Stimulated activated CD4-positive, alpha-beta T cell treated with anti-CD3 and anti-CD28 coated beads, TNF-alpha, amount 100 ng/mL, for 24 hours (primary cell): ENCODE measurements around the gene CST4.
"Not testable (repeated sequence)": the region's sequence is repeated elsewhere in the genome, so short reads cannot be mapped to it uniquely, and the experiment has no call there.

ENCODE experiments used
- DNase-seq, 3 experiments: peaks; one replicate each; pipeline ENCODE4 v3.0.0-alpha.2; 2020; ENCODE audit warnings: low read depth in 3 of 3

The CST4 gene

DNA sequence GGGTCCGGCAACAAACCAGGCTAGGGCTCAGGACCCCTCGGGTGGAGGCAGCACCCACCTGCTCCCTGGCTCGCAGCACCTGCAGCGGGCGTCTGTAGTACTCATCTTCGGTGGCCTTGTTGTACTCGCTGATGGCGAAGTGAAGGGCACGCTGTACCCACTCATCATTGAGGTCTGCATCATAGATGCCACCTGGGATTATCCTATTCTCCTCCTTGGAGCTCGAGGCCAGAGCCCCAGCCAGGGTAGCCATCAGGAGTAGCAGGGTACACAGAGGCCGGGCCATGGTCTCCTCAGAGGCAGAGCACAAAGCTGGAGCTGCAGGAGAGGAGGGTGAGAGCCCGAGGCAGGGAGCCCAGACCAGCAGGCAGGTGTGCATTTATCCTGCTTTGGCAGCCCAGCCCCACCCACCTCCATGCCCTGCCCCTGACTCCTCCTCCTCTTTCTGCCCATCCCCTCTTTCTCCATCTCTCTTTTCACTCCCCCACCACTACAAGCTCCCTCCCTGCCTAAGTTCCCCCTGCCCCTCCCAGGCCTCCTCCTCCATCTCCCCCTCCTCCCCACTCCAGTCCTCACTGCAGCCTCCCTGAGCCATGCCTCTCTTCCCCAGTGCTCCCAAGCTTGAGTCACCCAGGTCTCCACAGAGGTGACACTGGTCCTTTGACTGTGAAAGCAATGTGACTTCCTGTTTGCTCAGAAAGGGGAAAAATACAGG is at the start of gene CST4:
CST4 (minus strand) TSS at position 355 of the 715 bp plus-strand sequence; CDS start at position 286, 69 bp downstream.
- DNase-seq, result not testable (repeated sequence)

- not testable (repeated sequence) for DNase-seq
These were observed 46.6 kb upstream of the CST4 start for GRCh38 chr20:23735391-23735790.

DNA sequence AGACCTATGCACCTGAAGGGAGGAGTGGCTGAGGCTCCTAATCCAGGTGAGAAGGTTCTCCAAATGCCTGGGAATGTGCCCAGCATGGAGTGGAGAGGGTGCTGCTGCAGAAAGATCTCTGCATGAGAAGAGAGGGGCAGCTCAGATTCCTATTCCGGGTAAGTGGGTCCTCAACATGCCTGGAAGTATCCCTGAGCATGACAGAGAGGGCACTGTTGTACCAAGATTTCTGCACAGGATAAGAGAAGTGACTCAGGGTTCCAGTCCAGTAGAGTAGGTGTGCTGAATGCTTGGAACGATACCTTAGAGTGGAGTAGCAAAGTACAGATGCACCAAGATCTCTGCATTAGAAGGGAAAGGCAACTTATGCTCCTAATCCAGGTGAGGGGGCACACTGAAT is 46.1 kb upstream of the CST4 start:
- DNase-seq, result not testable (repeated sequence)

DNA sequence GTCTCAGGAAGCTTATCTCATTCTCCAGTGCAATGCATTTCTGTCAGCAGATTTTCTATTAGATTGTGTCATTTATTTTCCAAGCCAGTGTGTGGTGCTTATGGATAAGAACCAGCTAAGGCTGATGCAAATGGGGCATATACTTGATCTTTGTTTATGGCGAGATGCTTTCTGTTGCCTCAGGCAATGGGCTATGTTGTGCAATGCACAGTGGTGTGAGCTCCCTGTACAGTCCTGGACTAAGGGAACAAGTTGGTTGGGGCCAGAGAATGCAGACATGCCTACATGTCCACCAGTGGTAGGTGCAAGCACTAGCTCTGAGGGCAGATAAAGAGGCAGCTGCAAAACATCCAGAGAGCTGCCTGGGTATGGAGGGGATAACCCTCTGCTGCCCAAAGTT is 45.6 kb upstream of the CST4 start:
- DNase-seq, result not testable (repeated sequence)

- DNase-seq, result no peak
These were observed 38.2 kb upstream of the CST4 start for GRCh38 chr20:23727016-23727415.

DNA sequence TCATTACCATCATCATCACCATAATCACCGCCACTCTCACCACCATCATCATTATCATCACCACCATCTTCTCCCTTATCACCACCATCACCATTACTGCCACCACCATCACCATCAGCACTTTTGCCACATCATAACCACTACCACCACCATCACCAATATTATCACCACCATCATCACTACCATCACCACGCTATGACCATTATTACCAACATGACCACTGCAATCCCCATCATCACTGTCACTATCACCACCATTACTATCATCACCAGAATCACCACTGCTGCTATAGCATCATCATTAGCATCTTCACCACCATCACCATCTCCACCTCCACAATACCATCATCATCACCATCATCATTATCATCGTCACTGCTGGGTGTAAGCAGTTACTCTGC is 36.3 kb upstream of the CST4 start:
- no peak for DNase-seq

GRCh38 chr20:23723659-23724307 is 34.9 kb upstream of the CST4 start:
- DNase-seq, result peak in 1 of 3 experiments; percentile 16

- DNase-seq, result not testable (repeated sequence)
These were observed 34.0 kb upstream of the CST4 start for GRCh38 chr20:23722851-23723250.

- DNase-seq, result no peak
These were observed 33.1 kb upstream of the CST4 start for GRCh38 chr20:23721962-23722361.

DNA sequence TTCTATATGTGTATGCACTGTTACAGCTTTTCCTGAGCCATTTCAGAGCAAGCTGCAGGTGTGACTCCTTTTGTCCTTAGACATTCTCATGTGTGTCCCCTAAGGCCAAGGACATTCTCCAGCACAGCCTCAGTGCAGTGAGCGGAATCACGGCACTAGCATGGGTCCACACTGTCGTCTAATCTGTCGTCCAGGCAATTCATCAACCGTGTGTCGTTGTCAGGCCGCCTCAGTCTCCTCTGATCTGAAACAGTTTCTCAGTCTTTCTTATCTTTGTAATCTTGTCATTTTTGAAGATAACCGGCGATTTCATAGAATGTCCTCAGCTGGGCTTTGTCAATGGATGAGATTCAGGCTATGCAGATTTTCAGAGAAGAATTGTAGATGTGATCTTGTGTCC is 30.5 kb upstream of the CST4 start:
- not testable (repeated sequence) for DNase-seq

- DNase-seq, result not testable (repeated sequence)
These were observed 22.9 kb upstream of the CST4 start for GRCh38 chr20:23711778-23712177.

GRCh38 chr20:23710771-23711170 is 21.9 kb upstream of the CST4 start:
- DNase-seq, result no peak

DNA sequence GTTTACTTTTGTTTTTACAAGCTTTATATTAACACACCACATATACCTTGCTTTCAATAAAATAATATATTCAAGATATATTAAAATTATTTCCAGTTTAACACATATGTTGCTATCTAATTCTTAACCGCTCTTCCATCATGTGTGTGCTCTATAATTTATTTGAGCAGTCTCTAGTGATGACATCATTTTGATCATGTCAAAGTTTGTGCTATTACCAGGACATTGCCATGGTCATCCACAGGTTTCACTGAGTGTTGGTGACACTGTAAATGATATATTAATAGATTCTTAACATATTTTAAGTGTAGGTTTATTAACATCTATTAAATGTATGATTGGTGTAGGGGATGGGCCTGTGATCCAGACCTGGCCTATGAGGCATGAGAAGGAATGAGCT is 17.1 kb upstream of the CST4 start:
- DNase-seq, result no peak

- DNase-seq, result no peak
These were observed 13.2 kb upstream of the CST4 start for GRCh38 chr20:23702021-23702420.

GRCh38 chr20:23700931-23701330 is 12.1 kb upstream of the CST4 start:
- no peak for DNase-seq

DNA sequence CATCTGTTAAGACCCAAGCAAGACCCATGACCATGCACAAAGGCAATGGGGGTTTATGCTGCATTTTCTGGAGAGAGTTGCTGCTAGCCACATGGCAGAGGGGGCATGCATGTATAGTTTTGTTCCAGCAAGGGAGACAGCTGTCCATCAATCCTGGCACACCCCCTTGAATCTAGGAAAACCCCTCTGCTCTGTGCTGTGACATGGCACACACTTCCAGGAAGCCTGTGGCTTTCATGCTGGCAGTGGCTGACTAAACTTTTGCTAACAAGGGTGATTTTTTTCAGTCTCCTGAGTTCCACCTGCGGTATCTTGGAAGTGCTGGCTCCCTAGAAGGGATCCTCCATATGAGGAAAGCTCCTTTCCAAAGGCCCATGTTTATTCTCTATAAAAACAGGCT is 9.1 kb upstream of the CST4 start:
- no peak for DNase-seq

GRCh38 chr20:23695068-23695395 is 6.2 kb upstream of the CST4 start:
- not testable (repeated sequence) for DNase-seq

DNA sequence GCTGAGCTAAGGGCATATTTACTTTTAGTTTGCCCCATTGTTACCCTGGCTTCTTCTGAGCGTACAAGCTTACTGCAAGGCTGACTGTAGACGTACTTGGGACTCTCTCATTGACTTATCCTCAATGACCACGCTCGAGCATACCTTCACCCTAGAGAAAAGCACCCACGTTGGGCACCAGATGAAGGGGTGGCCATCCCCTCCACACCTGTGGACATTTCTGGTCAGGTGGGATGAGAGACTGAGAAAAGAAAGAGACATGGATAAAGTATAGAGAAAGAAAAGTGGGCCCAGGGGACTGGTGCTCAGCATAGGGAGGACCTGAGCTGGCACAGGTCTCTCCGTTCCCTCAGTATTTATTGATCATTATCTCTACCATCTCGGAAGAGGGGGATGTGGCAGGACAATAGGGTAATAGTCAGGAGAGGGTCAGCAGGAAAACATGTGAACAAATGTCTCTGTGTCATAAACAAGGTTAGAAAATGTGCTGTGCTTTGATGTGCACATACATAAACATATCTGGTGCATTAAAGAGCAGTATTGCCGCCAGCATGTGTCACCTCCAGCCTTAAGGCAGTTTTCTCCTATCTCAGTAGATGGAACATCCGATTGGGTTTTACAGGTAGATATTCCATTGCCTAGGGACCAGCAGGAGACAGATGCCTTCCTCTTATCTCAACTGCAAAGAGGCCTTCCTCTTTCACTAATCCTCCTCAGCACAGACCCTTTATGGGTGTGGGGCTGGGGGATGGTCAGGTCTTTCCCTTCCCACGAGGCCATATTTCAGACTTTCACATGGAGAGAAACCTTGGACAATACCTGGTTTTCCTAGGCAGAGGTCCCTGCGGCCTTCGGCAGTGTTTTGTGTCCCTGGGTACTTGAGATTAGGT is 5.6 kb upstream of the CST4 start:
- not testable (repeated sequence) for DNase-seq

DNA sequence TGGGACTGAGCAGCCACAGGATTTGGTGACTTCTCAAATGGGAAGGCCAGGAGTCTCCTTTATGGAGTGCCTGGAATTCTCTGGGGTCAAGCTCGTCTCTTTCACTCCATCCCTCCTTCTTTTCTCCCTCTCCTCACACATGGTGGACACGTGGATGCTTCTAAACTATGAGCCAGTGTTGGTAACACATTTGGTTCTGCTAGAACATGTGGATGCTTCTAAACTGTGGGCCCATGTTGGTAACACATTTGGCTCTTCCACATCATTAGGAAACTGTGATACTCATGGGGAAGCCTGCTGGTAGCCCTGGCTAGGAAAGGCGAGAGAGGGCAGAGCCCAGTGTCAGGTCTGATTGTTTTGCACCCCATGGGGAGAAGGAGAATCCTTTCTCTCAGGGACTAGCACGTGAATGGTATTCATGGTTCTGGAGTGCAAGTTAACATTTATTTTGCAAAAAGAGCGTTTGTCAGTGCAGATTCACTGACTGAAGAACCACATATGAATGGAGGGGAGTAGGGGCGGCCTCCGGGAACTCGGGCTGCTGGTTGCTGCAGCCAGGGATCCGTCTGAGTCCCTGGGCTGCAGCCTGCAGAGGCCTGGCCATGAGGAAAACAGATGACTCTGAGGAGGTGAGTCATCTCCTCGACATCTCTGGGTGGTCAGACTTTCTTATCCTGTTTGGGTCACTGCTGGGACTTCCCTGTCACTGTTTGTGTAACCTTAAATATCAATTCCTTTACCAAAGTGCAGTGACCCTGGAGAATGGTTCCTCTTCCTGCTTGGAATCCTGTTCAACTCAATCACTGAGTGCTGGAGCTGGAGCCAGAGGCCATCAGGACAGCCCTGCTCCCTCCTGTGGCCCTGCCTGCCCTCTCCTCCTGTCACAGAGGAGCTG is 4.1 kb upstream of the CST4 start:
- not testable (repeated sequence) for DNase-seq

- DNase-seq, result no peak
These were observed 2.8 kb upstream of the CST4 start for GRCh38 chr20:23691675-23692074.

- no peak for DNase-seq
These were observed 1.7 kb upstream of the CST4 start for GRCh38 chr20:23690581-23690980.

- DNase-seq, result no peak
These were observed 507 bp upstream of the CST4 start for GRCh38 chr20:23689399-23689690.
